CD8-positive, alpha-beta memory T cell (primary cell): Measurements from ENCODE around the gene HAUS1. TPM values are rescaled to one million over a fixed set of nuclear protein-coding genes. Genes with fewer than 3 reads are reported as not detected.

Source experiments
- CTCF ChIA-PET: fragments of 350-600 bp; sonication (Branson Sonifier 250); formaldehyde crosslinking; loops from one replicate; lab custom pipeline; 2021; ENCODE audit warnings: antibody characterized with exemption; lab: Charles Lee
- POLR2A ChIA-PET: fragments of 350-600 bp; sonication (Branson Sonifier 250); formaldehyde crosslinking; loops from one replicate; lab custom pipeline; 2021; ENCODE audit warnings: antibody characterized with exemption; lab: Charles Lee
- DNase-seq, 5 donors: peaks; one replicate each; pipeline versions ENCODE4 v3.0.0 to v3.0.0-alpha.2; 2020 to 2022; ENCODE audit warnings: mixed read lengths in 1 of 5
- H3K27ac ChIP-seq: one replicate; pipeline ENCODE4 v1.7.0; 2013; ENCODE audit warnings: low read depth, mild to moderate bottlenecking, low read length, moderate library complexity
- H3K27me3 ChIP-seq: 2 replicates; pipeline ENCODE4 v1.7.0; 2013; ENCODE audit warnings: low read length, mild to moderate bottlenecking; ENCODE audit not compliant: insufficient read depth, poor library complexity, severe bottlenecking
- H3K36me3 ChIP-seq: 2 replicates; pipeline ENCODE4 v1.7.0; 2013; ENCODE audit warnings: mild to moderate bottlenecking, low read length, moderate library complexity; ENCODE audit not compliant: insufficient read depth
- H3K4me1 ChIP-seq: 2 replicates; pipeline ENCODE4 v1.7.0; 2013; ENCODE audit warnings: mild to moderate bottlenecking, low read length, moderate library complexity; ENCODE audit not compliant: insufficient read depth
- H3K4me3 ChIP-seq: 2 replicates; pipeline ENCODE4 v1.7.0; 2013; ENCODE audit warnings: mild to moderate bottlenecking, low read length
- H3K9me3 ChIP-seq: 2 replicates; pipeline ENCODE4 v1.7.0; 2013; ENCODE audit warnings: mild to moderate bottlenecking, low read length
- H3K27ac Mint-ChIP-seq, 8 donors: one replicate each; pipeline ENCODE4 v1.8.0; 2020 to 2021; ENCODE audit warnings: mixed read lengths in 8 of 8, mild to moderate bottlenecking in 6 of 8, inconsistent platforms in 3 of 8, moderate library complexity in 3 of 8
- H3K27me3 Mint-ChIP-seq, 2 donors: one replicate each; pipeline ENCODE4 v1.8.0; 2020 to 2021; ENCODE audit warnings: mixed read lengths in 2 of 2, mild to moderate bottlenecking in 1 of 2, moderate library complexity in 1 of 2
- H3K36me3 Mint-ChIP-seq, 3 donors: one replicate each; pipeline ENCODE4 v1.8.0; 2020 to 2021; ENCODE audit warnings: mixed read lengths in 3 of 3, inconsistent platforms in 1 of 3, mild to moderate bottlenecking in 1 of 3
- H3K4me1 Mint-ChIP-seq, 3 donors: one replicate each; pipeline ENCODE4 v1.8.0; 2020 to 2021; ENCODE audit warnings: mixed read lengths in 3 of 3, inconsistent platforms in 1 of 3, mild to moderate bottlenecking in 1 of 3
- H3K4me3 Mint-ChIP-seq, 7 donors: one replicate each; pipeline ENCODE4 v1.8.0; 2020 to 2021; ENCODE audit warnings: mixed read lengths in 7 of 7, mild to moderate bottlenecking in 6 of 7, moderate library complexity in 4 of 7, inconsistent platforms in 2 of 7
- H3K9me3 Mint-ChIP-seq, 5 donors: one replicate each; pipeline ENCODE4 v1.8.0; 2020 to 2022; ENCODE audit warnings: mixed read lengths in 5 of 5, mild to moderate bottlenecking in 3 of 5, moderate library complexity in 2 of 5, inconsistent platforms in 1 of 5
- polyA plus RNA-seq: library from polyadenylated mRNA; unstranded; fragments of 300-500 nt; fragmentation: Illumina TruSeq; gene quantifications from one replicate; pipeline ENCODE4 v1.2.3, GENCODE V29; 2021
- total RNA-seq, 2 experiments: library from RNA; stranded (reverse); gene quantifications; one replicate each; pipeline ENCODE4 v1.2.3, GENCODE V29; 2021

Gene HAUS1
- total and polyA plus RNA-seq, 3 experiments from 2014 or later, result 43.2 to 53.3 (median 52.5) TPM

GRCh38 chr18:46148810-46149209 is 44.6 kb downstream of the HAUS1 start:
- H3K36me3 ChIP-seq, result no peaks in the 10 kb centered on the region
- POLR2A ChIA-PET, result no interaction called here
- no peaks in the 10 kb centered on the region for H3K27me3 ChIP-seq
- Mint-ChIP-seq H3K4me1 (peaks cover 29 to 41% (median 39%) of the 10 kb centered on the region in 3 donors), H3K36me3 (peaks cover 0 to 2% (median 0%) of the 10 kb centered on the region in 3 donors), H3K9me3 (no peaks in the 10 kb centered on the region), H3K4me3 (no peak overlapping the region), H3K27ac (peak overlapping the region in 6 of 8 donors; percentile 0 to 79 (median 66)), H3K27me3 (no peaks in the 10 kb centered on the region)
- peaks cover 41% of the 10 kb centered on the region for H3K4me1 ChIP-seq
- no peak overlapping the region for H3K4me3 ChIP-seq
- no peaks in the 10 kb centered on the region for H3K9me3 ChIP-seq
- peak; percentile 10 to 60 (median 42) for DNase-seq
- H3K27ac ChIP-seq, result no peak overlapping the region
- CTCF ChIA-PET, result interaction anchor here (0.7 to 5.7 kb wide), 15 partner anchors 9 to 512 kb away, joined by 3 to 53 read pairs (median 5); partner anchors contain the start of gene LOXHD1

GRCh38 chr18:46152436-46152807 is 48.2 kb downstream of the HAUS1 start:
- no peaks in the 10 kb centered on the region for H3K36me3 Mint-ChIP-seq
- Histone ChIP-seq H3K4me1 (peaks cover 75% of the 10 kb centered on the region), H3K9me3 (no peaks in the 10 kb centered on the region), H3K27me3 (no peaks in the 10 kb centered on the region), H3K27ac (no peak overlapping the region), H3K36me3 (no peaks in the 10 kb centered on the region), H3K4me3 (no peak overlapping the region)
- no peak overlapping the region for H3K4me3 Mint-ChIP-seq
- no peak for DNase-seq
- no peaks in the 10 kb centered on the region for H3K27me3 Mint-ChIP-seq
- ChIA-PET CTCF (interaction anchor here (1.3 to 2.2 kb wide), 5 partner anchors 14 to 507 kb away, joined by 3 to 7 read pairs (median 4); a partner anchor contains a TSS), POLR2A (no interaction called here)
- no peaks in the 10 kb centered on the region for H3K9me3 Mint-ChIP-seq
- H3K27ac Mint-ChIP-seq, result peak overlapping the region in 1 of 8 donors; percentile 58
- H3K4me1 Mint-ChIP-seq, result peaks cover 62 to 75% (median 75%) of the 10 kb centered on the region in 3 donors

GRCh38 chr18:46152808-46153617 is 48.8 kb downstream of the HAUS1 start:
- H3K4me1 ChIP-seq, result peaks cover 81% of the 10 kb centered on the region

GRCh38 chr18:46155641-46156051 is 51.5 kb downstream of the HAUS1 start:
- Histone ChIP-seq H3K36me3 (no peaks in the 10 kb centered on the region), H3K27ac (no peak overlapping the region), H3K4me1 (peaks cover 80% of the 10 kb centered on the region), H3K9me3 (no peaks in the 10 kb centered on the region), H3K27me3 (no peaks in the 10 kb centered on the region), H3K4me3 (peak overlapping the region; percentile 52)
- no peaks in the 10 kb centered on the region for H3K9me3 Mint-ChIP-seq
- H3K4me1 Mint-ChIP-seq, result peaks cover 57 to 82% (median 78%) of the 10 kb centered on the region in 3 donors
- CTCF ChIA-PET, result interaction anchor here (1.4 to 2.0 kb wide), 2 partner anchors 18 to 502 kb away, joined by 3 to 11 read pairs; a partner anchor contains a TSS
- peak in 2 of 5 donors; percentile 30 to 61 for DNase-seq
- POLR2A ChIA-PET, result interaction anchor here (0.7 kb wide), 1 partner anchor 176 kb away, joined by 4 read pairs; no protein-coding TSS in a partner anchor
- H3K27ac Mint-ChIP-seq, result peak overlapping the region; percentile 26 to 96 (median 88)
- H3K36me3 Mint-ChIP-seq, result no peaks in the 10 kb centered on the region
- no peaks in the 10 kb centered on the region for H3K27me3 Mint-ChIP-seq
- H3K4me3 Mint-ChIP-seq, result peak overlapping the region; percentile 13 to 84 (median 71)

More at GRCh38 chr18:46152808-46153617, 48.8 kb downstream of the HAUS1 start:
- Mint-ChIP-seq H3K27me3 (no peaks in the 10 kb centered on the region), H3K4me3 (no peak overlapping the region), H3K36me3 (no peaks in the 10 kb centered on the region), H3K9me3 (no peaks in the 10 kb centered on the region), H3K27ac (peak overlapping the region in 2 of 8 donors; percentile 10 to 32), H3K4me1 (peaks cover 65 to 81% (median 80%) of the 10 kb centered on the region in 3 donors)
- Histone ChIP-seq H3K4me3 (no peak overlapping the region), H3K27me3 (no peaks in the 10 kb centered on the region), H3K36me3 (no peaks in the 10 kb centered on the region), H3K9me3 (no peaks in the 10 kb centered on the region), H3K27ac (no peak overlapping the region)
- ChIA-PET CTCF (interaction anchor here (1.5 to 2.2 kb wide), 5 partner anchors 20 to 507 kb away, joined by 4 to 7 read pairs (median 4); a partner anchor contains a TSS), POLR2A (no interaction called here)
- no peak for DNase-seq

- Histone ChIP-seq H3K27me3 (no peaks in the 10 kb centered on the region), H3K9me3 (no peaks in the 10 kb centered on the region), H3K4me1 (peaks cover 84% of the 10 kb centered on the region), H3K4me3 (peak overlapping the region; percentile 52), H3K27ac (no peak overlapping the region), H3K36me3 (no peaks in the 10 kb centered on the region)
- Mint-ChIP-seq H3K4me1 (peaks cover 57 to 85% (median 80%) of the 10 kb centered on the region in 3 donors), H3K9me3 (no peaks in the 10 kb centered on the region), H3K4me3 (peak overlapping the region; percentile 13 to 84 (median 71)), H3K27me3 (no peaks in the 10 kb centered on the region), H3K36me3 (no peaks in the 10 kb centered on the region), H3K27ac (peak overlapping the region; percentile 59 to 96 (median 88))
- peak in 1 of 5 donors; percentile 19 for DNase-seq
- POLR2A ChIA-PET, result no interaction called here
- CTCF ChIA-PET, result interaction anchor here (1.0 to 2.0 kb wide), 4 partner anchors 9 to 502 kb away, joined by 3 to 11 read pairs (median 3); a partner anchor contains a TSS
Measured at GRCh38 chr18:46156124-46156745, 52.0 kb downstream of the HAUS1 start.

GRCh38 chr18:46156843-46157242 is 52.7 kb downstream of the HAUS1 start:
- CTCF ChIA-PET, result interaction anchor here (1.0 to 4.1 kb wide), 5 partner anchors 8 to 501 kb away, joined by 3 to 41 read pairs (median 3); a partner anchor contains a TSS
- Mint-ChIP-seq H3K9me3 (no peaks in the 10 kb centered on the region), H3K4me3 (peak overlapping the region in 6 of 7 donors; percentile 27 to 84 (median 70)), H3K36me3 (no peaks in the 10 kb centered on the region), H3K27ac (peak overlapping the region; percentile 59 to 96 (median 88)), H3K27me3 (no peaks in the 10 kb centered on the region), H3K4me1 (peaks cover 57 to 84% (median 77%) of the 10 kb centered on the region in 3 donors)
- POLR2A ChIA-PET, result no interaction called here
- Histone ChIP-seq H3K27ac (no peak overlapping the region), H3K27me3 (no peaks in the 10 kb centered on the region), H3K9me3 (no peaks in the 10 kb centered on the region), H3K36me3 (no peaks in the 10 kb centered on the region), H3K4me3 (peak overlapping the region; percentile 52), H3K4me1 (peaks cover 82% of the 10 kb centered on the region)
- no peak for DNase-seq

- no peaks in the 10 kb centered on the region for H3K27me3 ChIP-seq
- ChIA-PET CTCF (interaction anchor here (1.1 to 4.1 kb wide), 5 partner anchors 10 to 492 kb away, joined by 3 to 41 read pairs (median 5); a partner anchor contains a TSS), POLR2A (no interaction called here)
- no peaks in the 10 kb centered on the region for H3K9me3 Mint-ChIP-seq
- H3K4me3 Mint-ChIP-seq, result no peak overlapping the region
- no peaks in the 10 kb centered on the region for H3K27me3 Mint-ChIP-seq
- no peak for DNase-seq
- no peak overlapping the region for H3K27ac ChIP-seq
- H3K4me1 Mint-ChIP-seq, result peaks cover 53 to 76% (median 66%) of the 10 kb centered on the region in 3 donors
- H3K4me3 ChIP-seq, result no peak overlapping the region
- H3K27ac Mint-ChIP-seq, result peak overlapping the region in 5 of 8 donors; percentile 16 to 88 (median 33)
- H3K9me3 ChIP-seq, result no peaks in the 10 kb centered on the region
- H3K36me3 ChIP-seq, result no peaks in the 10 kb centered on the region
- no peaks in the 10 kb centered on the region for H3K36me3 Mint-ChIP-seq
- peaks cover 66% of the 10 kb centered on the region for H3K4me1 ChIP-seq
Measured at GRCh38 chr18:46158499-46158898, 54.3 kb downstream of the HAUS1 start.
